Right atrium auricular region (tissue), 2 donors: ENCODE data around the gene SPATA6L. TPM values are rescaled to one million over a fixed set of nuclear protein-coding genes. Genes with fewer than 3 reads are reported as not detected.
"Not testable (repeated sequence)": the region's sequence is repeated elsewhere in the genome, so short reads cannot be mapped to it uniquely, and the experiment has no call there.

Experiments used
- DNase-seq: peaks from one replicate; pipeline ENCODE4 v3.0.0-alpha.2; 2019; ENCODE audit warnings: low spot score
- H3K27ac ChIP-seq, 2 donors: fragments of 200-600 bp; sonication (generic); 1 replicate in 1 of 2; 2 replicates in 1 of 2; pipeline ENCODE4 v1.5.1; 2016 to 2019
- H3K27me3 ChIP-seq, 2 donors: fragments of 200-600 bp; sonication (generic); one replicate each; pipeline versions ENCODE4 v1.5.1 to v1.6.0; 2017 to 2019
- H3K36me3 ChIP-seq: fragments of 200-600 bp; sonication (generic); one replicate; pipeline ENCODE4 v1.5.1; 2016
- H3K4me1 ChIP-seq, 2 donors: fragments of 200-600 bp; sonication (generic); one replicate each; pipeline versions ENCODE4 v1.5.1 to v1.6.0; 2017 to 2019
- H3K4me3 ChIP-seq, 2 donors: fragments of 200-600 bp; sonication (generic); 1 replicate in 1 of 2; 2 replicates in 1 of 2; pipeline ENCODE4 v1.5.1; 2017 to 2019; ENCODE audit warnings: mild to moderate bottlenecking in 1 of 2, moderate library complexity in 1 of 2
- H3K9me3 ChIP-seq, 2 donors: fragments of 200-600 bp; sonication (generic); one replicate each; pipeline ENCODE4 v1.5.1; 2019
- total RNA-seq, 2 donors: library from RNA; depleted of rRNA; stranded (reverse); fragments of >200 nt; gene quantifications; one replicate each; pipeline ENCODE4 v1.1.0, GENCODE V29; 2016
- TF ChIP-seq, protein P1 (sequence below), 2 donors: fragments of 200-600 bp; sonication (generic); IDR thresholded peaks; one replicate each; pipeline ENCODE4 v1.5.1; 2019; ENCODE audit warnings: antibody characterized with exemption in 2 of 2

The SPATA6L gene
- total RNA-seq, 2 donors from 2014 or later = 0.15 to 1.3 TPM

GRCh38 chr9:4661165-4661564, 5.1 kb downstream of the SPATA6L start:
- H3K9me3 ChIP-seq = no peaks in the 10 kb centered on the region
- TF ChIP-seq, protein P1, sequence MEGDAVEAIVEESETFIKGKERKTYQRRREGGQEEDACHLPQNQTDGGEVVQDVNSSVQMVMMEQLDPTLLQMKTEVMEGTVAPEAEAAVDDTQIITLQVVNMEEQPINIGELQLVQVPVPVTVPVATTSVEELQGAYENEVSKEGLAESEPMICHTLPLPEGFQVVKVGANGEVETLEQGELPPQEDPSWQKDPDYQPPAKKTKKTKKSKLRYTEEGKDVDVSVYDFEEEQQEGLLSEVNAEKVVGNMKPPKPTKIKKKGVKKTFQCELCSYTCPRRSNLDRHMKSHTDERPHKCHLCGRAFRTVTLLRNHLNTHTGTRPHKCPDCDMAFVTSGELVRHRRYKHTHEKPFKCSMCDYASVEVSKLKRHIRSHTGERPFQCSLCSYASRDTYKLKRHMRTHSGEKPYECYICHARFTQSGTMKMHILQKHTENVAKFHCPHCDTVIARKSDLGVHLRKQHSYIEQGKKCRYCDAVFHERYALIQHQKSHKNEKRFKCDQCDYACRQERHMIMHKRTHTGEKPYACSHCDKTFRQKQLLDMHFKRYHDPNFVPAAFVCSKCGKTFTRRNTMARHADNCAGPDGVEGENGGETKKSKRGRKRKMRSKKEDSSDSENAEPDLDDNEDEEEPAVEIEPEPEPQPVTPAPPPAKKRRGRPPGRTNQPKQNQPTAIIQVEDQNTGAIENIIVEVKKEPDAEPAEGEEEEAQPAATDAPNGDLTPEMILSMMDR (IDR thresholded peaks at IDR 0.05) = no peak
- H3K4me1 ChIP-seq = peaks cover 0 to 35% of the 10 kb centered on the region in 2 donors
- peak overlapping the region in 1 of 2 donors; percentile 75 for H3K27ac ChIP-seq
- H3K27me3 ChIP-seq = no peaks in the 10 kb centered on the region
- H3K36me3 ChIP-seq = no peaks in the 10 kb centered on the region
- DNase-seq = no peak
- H3K4me3 ChIP-seq = no peak overlapping the region

- peaks cover 0 to 32% of the 10 kb centered on the region in 2 donors for H3K4me1 ChIP-seq
- DNase-seq, H3K27me3 ChIP-seq, H3K36me3 ChIP-seq, H3K4me3 ChIP-seq, H3K27ac ChIP-seq, H3K9me3 ChIP-seq: not testable (repeated sequence)
These were observed 5.6 kb downstream of the SPATA6L start for GRCh38 chr9:4660665-4661064.

DNA sequence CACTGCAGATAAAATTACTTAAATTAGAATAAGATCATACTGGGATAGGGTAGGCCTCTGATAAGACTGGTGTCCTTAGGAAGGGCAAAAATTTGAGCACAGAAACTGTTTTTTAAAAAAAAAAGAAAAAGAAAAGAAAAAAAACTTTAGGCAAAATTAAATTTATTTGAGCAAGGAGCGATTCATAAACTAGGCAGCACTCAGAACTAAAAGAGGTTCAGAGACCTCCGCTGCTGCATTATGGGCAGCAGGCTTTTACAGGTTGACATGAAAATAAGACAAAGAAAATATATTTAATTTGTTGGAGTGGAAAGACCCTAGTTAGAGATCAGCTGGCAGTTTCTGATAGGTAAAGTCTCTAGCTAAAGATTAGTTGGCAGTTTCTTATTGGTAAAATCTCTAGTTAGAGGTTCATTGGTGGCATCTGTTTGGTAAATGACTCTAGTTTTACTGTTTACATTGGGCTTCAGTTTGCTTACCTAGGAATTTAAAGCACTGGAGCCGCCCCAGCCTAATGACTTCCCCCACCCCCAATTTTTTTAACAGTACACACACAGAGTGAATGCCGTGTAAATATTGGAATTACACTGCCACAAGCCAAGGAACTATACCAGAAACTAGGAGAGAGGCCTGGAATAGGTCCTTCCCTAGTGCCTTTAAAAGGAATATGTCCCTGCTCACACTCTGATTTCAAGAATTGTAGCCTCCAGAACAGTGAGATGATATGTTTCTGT, 8.7 kb downstream of the SPATA6L start:
- no peaks in the 10 kb centered on the region for H3K27me3 ChIP-seq
- no peaks in the 10 kb centered on the region for H3K9me3 ChIP-seq
- H3K4me1 ChIP-seq = peaks cover 0 to 6% of the 10 kb centered on the region in 2 donors
- DNase-seq = no peak
- TF ChIP-seq, protein P1 (IDR thresholded peaks at IDR 0.05) = no peak
- H3K27ac ChIP-seq = no peak overlapping the region
- no peak overlapping the region for H3K4me3 ChIP-seq
- H3K36me3 ChIP-seq = no peaks in the 10 kb centered on the region

DNA sequence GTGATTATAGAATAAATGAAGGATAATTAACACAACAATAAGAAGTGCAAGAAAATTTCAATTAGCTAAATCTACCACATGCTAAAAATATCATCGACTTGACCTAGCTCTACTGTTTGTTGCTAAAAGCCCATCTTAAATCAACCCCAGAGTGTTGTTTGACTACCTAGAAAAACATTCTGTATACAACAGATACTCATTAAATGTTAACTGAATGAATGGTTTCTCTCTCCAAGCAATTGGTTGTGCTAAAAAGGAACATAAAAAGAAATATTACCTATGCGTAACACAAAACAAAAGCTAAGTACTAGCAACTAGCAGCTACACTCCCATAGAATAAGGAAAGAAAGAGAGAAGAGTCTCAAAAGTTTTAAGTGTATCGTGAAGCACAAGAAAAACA, 9.7 kb downstream of the SPATA6L start:
- no peak for DNase-seq
- TF ChIP-seq, protein P1 (IDR thresholded peaks at IDR 0.05) = no peak
- Histone ChIP-seq H3K4me3 (no peak overlapping the region), H3K27ac (no peak overlapping the region), H3K36me3 (no peaks in the 10 kb centered on the region), H3K4me1 (peaks cover 0 to 2% of the 10 kb centered on the region in 2 donors), H3K9me3 (no peaks in the 10 kb centered on the region), H3K27me3 (no peaks in the 10 kb centered on the region)

- not testable (repeated sequence) for H3K9me3 ChIP-seq, H3K27me3 ChIP-seq, H3K36me3 ChIP-seq, H3K4me3 ChIP-seq, H3K4me1 ChIP-seq, H3K27ac ChIP-seq, DNase-seq
These were observed 10.1 kb downstream of the SPATA6L start for GRCh38 chr9:4656196-4656595.

GRCh38 chr9:4654538-4654937, 11.7 kb downstream of the SPATA6L start:
- TF ChIP-seq, protein P1 (IDR thresholded peaks at IDR 0.05) = no peak
- H3K27me3 ChIP-seq = no peaks in the 10 kb centered on the region
- no peaks in the 10 kb centered on the region for H3K9me3 ChIP-seq
- DNase-seq = no peak
- no peak overlapping the region for H3K4me3 ChIP-seq
- H3K4me1 ChIP-seq = no peaks in the 10 kb centered on the region
- H3K36me3 ChIP-seq = no peaks in the 10 kb centered on the region
- no peak overlapping the region for H3K27ac ChIP-seq

DNA sequence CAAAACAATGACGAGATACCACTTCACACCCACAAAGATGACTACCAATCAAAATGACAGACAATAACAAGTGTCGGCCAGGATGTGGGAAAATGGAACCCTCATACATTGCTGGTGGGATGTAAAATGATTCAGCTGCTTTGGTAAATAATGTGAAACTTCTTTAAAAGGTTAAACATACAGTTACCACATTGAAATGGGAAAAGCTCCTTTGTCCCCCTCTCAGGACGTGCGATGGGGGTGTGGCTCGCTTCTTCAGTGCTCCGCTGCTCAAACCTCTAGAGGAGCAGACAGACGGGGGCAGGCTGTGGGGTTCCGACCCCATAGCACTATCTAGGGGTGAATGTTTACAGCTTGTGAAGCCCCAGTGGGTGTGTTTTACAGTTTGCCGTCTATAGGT, 12.2 kb downstream of the SPATA6L start:
- Histone ChIP-seq H3K27me3 (no peaks in the 10 kb centered on the region), H3K4me1 (no peaks in the 10 kb centered on the region), H3K9me3 (no peaks in the 10 kb centered on the region), H3K27ac (no peak overlapping the region), H3K4me3 (no peak overlapping the region), H3K36me3 (no peaks in the 10 kb centered on the region)
- TF ChIP-seq, protein P1 (IDR thresholded peaks at IDR 0.05) = no peak
- no peak for DNase-seq
